GM10266 (cell line): ENCODE results near the gene DUS2.

Experiments used
- DNase-seq: peaks from one replicate; pipeline ENCODE4 v3.0.0; 2012; ENCODE audit errors: extremely low spot score
- TF ChIP-seq, protein P1 (sequence below): IDR thresholded peaks from 2 replicates; pipeline ENCODE4 v1.5.1; 2012; ENCODE audit warnings: mild to moderate bottlenecking, low read depth; ENCODE audit not compliant: control insufficient read depth, insufficient read depth; ENCODE audit errors: missing control alignments

Gene DUS2

DNA sequence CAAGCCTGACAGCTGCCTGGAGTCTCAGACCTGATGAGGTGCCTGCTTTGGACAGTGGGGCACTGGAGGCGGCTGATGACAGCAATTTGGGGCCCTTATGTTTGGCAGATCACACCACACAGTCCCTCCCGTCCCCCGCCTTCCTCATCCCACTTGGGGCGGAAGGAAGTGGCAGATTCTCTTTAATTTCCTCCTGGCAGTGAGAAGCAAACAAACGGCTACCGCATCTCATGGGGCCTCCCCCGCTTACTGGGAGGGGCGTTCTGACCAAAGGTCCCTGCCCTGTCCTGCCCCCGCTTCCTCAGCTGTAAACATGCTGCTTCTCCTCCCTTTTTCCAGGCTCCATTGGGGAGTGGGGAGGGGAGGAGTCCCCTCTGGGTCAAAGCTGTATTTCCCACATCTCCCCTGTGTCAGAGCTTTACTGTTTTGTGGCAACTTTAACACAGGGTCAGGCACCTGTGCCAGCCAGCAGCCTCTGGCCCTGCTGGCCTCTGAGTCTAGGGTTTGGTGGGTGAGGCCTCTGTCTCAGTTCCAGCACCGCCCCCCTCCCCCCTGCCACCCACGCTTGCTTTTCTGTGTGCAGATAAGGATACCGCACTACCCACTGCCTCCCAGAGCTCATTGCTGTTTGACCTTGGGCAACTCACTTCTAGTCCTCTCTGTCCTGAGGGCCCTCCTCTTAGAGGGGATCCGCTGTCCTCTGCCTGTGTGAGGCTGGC lies 56.7 kb downstream of the DUS2 start:
- peak; percentile 53 for DNase-seq

DNA sequence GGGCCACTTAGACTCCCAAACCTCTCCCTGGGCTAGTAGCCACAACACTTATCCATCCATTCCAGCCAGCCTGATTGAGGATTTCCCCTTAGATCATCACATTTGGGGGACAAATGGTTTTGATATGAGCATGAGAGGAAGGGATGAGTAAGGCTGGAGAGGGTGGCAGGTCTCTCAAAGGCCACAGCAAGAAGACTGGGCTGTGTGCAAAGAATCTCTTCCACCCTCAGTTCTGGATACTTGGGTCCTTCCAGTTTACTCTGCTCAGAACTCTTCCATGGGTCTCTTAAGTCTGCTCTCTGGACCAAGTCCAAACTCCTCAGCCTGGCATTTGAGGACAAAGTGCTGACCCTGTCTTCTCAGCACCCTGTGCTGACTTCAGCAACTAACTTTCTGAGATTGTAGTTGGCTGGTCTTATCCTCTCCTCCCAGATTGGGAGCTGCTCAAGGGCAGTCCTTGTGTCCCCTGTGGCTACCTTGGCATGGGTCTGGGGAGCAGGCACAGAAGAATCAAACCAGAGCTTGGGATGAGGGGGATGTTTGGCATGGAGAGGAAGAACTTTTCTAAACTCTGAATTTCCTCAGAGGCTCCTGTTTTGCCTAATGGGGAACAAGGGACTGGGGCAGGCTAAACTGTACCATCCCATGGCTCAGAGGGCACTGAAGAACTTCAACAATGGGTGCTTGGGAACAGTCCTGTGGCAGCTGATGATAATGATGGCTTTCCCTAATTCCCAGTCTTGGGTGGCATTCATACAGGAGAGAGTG lies 59.0 kb downstream of the DUS2 start:
- no peak for DNase-seq
- TF ChIP-seq, protein P1, sequence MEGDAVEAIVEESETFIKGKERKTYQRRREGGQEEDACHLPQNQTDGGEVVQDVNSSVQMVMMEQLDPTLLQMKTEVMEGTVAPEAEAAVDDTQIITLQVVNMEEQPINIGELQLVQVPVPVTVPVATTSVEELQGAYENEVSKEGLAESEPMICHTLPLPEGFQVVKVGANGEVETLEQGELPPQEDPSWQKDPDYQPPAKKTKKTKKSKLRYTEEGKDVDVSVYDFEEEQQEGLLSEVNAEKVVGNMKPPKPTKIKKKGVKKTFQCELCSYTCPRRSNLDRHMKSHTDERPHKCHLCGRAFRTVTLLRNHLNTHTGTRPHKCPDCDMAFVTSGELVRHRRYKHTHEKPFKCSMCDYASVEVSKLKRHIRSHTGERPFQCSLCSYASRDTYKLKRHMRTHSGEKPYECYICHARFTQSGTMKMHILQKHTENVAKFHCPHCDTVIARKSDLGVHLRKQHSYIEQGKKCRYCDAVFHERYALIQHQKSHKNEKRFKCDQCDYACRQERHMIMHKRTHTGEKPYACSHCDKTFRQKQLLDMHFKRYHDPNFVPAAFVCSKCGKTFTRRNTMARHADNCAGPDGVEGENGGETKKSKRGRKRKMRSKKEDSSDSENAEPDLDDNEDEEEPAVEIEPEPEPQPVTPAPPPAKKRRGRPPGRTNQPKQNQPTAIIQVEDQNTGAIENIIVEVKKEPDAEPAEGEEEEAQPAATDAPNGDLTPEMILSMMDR = no peak

More for the DNA sequence above, 56.7 kb downstream of the DUS2 start:
- TF ChIP-seq, protein P1 = no peak

DNA sequence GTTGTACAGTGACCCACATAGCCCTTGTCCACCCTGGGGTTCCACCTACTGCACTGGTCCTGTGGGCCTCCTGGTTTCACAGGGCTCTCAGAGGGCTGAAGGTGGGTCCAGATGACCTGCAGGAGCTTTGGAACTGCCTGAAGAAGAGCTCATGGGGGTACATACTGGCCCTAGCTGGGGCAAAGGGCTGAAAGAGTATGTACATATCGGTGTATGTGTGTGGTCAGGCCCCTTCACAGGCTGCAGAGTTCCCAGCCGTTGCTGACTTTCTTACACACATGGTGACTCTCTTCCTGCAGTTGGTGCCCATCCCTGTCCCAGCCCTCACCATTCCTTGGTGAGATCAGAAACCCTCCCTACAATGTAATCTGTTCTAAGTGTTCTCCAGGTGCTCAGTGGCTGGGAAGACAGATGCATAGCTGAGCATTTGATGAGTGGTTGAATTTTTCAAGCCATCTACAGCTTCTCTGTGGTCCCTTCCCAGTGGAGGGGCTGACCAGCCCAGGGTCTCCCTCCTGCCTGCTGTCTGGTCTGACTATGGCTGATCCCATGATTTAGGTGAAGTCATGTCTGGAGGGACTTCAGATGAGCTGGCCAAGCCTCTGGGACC lies 59.6 kb downstream of the DUS2 start:
- TF ChIP-seq, protein P1 = no peak

DNA sequence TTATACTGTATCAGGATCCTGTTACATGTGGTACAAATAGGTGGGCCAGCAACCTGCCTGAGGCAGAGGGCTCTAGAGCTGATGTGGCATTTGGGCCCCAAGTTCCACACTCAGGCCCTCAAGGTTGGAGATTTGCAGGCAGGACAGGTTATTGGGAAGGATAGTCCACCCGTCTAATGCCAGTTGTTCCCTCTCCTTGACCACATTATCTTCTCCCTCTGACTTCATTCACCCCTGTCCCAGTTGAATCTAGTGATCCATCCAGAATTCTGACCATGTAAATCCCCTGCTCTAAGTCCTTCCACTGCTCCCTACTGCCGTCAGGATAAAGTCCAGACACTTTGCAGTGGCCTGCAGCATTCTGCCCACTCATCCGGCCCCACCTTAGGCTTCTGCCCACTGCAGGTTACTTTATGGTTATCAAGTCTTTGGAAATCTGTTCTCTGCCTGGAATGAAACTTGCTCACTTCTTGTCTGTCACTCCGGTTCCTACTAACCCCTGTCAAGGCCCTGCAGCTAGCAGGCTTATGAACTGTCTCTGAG lies 60.2 kb downstream of the DUS2 start:
- TF ChIP-seq, protein P1 = no peak
- DNase-seq = no peak

More for the DNA sequence above, 59.6 kb downstream of the DUS2 start:
- no peak for DNase-seq

DNA sequence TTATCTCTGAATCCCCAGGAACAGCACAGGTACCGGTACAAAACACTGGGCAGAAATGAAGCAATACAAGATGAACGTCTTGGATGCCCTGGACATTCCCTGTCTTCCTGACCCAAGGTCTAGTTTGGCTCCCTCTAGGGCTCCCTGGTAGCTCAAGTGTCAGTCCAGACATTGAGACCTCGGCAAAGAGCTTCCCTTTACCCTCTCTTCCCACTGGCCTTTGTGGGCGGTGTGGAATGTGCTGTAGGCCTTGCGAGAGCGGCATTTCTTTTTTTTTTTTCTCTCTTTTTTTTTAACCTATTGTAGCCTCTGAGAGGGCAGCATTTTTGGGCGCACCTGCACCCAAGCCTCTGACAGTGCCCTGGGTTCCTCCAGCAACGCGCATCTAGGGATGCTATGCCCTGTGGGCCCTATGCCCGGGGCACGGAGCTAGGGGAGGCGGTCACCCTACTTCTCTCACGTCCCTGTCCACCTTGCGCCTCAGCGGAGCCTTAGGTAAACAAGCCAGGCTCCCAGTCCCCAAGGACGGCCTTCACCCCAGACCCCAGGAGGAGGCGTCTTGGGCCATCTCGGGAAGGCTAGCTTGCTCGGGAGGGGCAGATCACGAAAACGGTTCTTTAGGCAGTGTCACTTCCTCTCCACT lies 60.9 kb downstream of the DUS2 start:
- TF ChIP-seq, protein P1 = no peak
- no peak for DNase-seq

DNA sequence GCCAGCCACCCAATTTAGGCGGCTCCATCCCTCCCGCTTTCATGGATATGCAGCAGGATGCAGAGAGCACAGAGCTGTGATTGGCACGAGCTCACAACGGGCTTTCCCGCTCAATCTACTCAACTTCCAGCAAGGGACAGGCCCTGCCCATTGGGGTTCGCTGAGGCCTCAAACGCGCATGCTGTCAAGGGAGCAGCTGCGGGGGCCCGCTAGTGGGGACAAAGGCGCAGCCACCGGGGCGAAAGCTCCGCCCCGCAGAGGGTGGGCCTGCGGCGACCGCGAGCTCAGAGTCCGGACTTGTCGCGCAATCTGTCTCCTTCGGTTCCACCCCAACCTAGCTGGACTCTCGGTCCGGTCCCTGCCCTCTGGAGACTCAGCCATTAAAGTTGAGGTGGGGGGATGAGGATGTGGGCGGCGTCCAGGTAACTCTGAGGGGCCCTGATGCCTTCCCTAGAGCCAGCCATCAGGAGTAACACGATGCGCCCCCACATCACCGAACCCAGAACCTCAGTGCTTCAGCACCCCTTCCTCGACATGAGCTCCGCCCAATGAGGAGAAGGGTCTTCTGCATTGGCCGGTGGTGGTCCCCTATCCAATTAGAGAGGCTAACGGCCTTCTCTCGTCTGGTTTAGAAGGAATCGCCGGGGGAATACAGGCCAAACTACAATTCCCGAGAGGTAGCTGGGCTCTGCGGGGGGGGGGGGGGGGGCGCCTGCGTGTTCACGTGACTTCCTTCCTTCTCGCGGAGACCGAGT lies 61.6 kb downstream of the DUS2 start:
- TF ChIP-seq, protein P1 = peak; percentile 34

More for the DNA sequence above, 61.6 kb downstream of the DUS2 start:
- DNase-seq = peak; percentile 88
